ENCODE results near the gene GPR3. TPM values are rescaled to one million over a fixed set of nuclear protein-coding genes. Genes with fewer than 3 reads are reported as not detected.

The GPR3 gene
- total and polyA plus RNA-seq, 3 donors from 2014 or later = 0.12 to 0.47 (median 0.20) TPM

GRCh38 chr1:27417713-27418112, 25.3 kb downstream of the GPR3 start:
- Histone ChIP-seq H3K27me3 (no peaks in the 10 kb centered on the region), H3K4me1 (peaks cover 20% of the 10 kb centered on the region), H3K9me3 (no peaks in the 10 kb centered on the region), H3K4me3 (no peak overlapping the region), H3K36me3 (ENCODE audit: low read depth, missing control alignments) (no peaks in the 10 kb centered on the region), H3K27ac (no peak overlapping the region)
- TF ChIP-seq POLR2A (IDR thresholded peaks at IDR 0.05) (no peak), CTCF (IDR thresholded peaks at IDR 0.05) (no peak)
- 63 to 68% methylated on average over 3 of the region's 3 CpGs for WGBS, 2 donors
- intact Hi-C loops (cut with DNase I; ENCODE audit: low total_unique reads) = loop anchor here (10.0 kb wide), 1 partner anchor 87 kb away; no protein-coding TSS in a partner anchor
- no peak for DNase-seq

GRCh38 chr1:27418326-27419185, 26.1 kb downstream of the GPR3 start:
- Histone ChIP-seq H3K9me3 (no peaks in the 10 kb centered on the region), H3K27me3 (no peaks in the 10 kb centered on the region), H3K4me3 (no peak overlapping the region), H3K4me1 (peaks cover 22% of the 10 kb centered on the region), H3K27ac (peak overlapping the region in 1 of 2 donors; percentile 78), H3K36me3 (ENCODE audit: low read depth, missing control alignments) (no peaks in the 10 kb centered on the region)
- TF ChIP-seq CTCF (IDR thresholded peaks at IDR 0.05) (no peak), POLR2A (IDR thresholded peaks at IDR 0.05) (no peak)
- intact Hi-C loops (cut with DNase I; ENCODE audit: low total_unique reads) = loop anchor here (10.0 kb wide), 1 partner anchor 86 kb away; no protein-coding TSS in a partner anchor
- 47 to 53% methylated on average over 14 of the region's 14 CpGs for WGBS, 2 donors
- DNase-seq = peak; percentile 70

GRCh38 chr1:27423709-27424108, 31.3 kb downstream of the GPR3 start:
- Histone ChIP-seq H3K4me3 (no peak overlapping the region), H3K9me3 (no peaks in the 10 kb centered on the region), H3K4me1 (peaks cover 27% of the 10 kb centered on the region), H3K27ac (no peak overlapping the region), H3K36me3 (ENCODE audit: low read depth, missing control alignments) (no peaks in the 10 kb centered on the region), H3K27me3 (no peaks in the 10 kb centered on the region)
- TF ChIP-seq POLR2A (IDR thresholded peaks at IDR 0.05) (no peak), CTCF (IDR thresholded peaks at IDR 0.05) (no peak)
- no peak for DNase-seq
- intact Hi-C loops (cut with DNase I; ENCODE audit: low total_unique reads) = no loop called here
- WGBS, 2 donors = 58 to 76% methylated on average over 4 of the region's 4 CpGs

GRCh38 chr1:27427329-27427728, 34.9 kb downstream of the GPR3 start:
- Histone ChIP-seq H3K4me1 (peaks cover 56% of the 10 kb centered on the region), H3K27me3 (no peaks in the 10 kb centered on the region), H3K9me3 (no peaks in the 10 kb centered on the region), H3K36me3 (ENCODE audit: low read depth, missing control alignments) (no peaks in the 10 kb centered on the region), H3K27ac (peak overlapping the region in 1 of 2 donors; percentile 80), H3K4me3 (no peak overlapping the region)
- WGBS, 2 donors = 40 to 68% methylated on average over 2 of the region's 2 CpGs
- intact Hi-C loops (cut with DNase I; ENCODE audit: low total_unique reads) = no loop called here
- TF ChIP-seq POLR2A (IDR thresholded peaks at IDR 0.05) = no peak
- TF ChIP-seq CTCF (IDR thresholded peaks at IDR 0.05) = no peak
- no peak for DNase-seq
